Measurements from ENCODE around the gene CABP1.

CABP1 gene

GRCh38 chr12:120640861-120641833 lies 721 bp downstream of the CABP1 start:
- no peak for DNase-seq

- DNase-seq: no peak
Observed at GRCh38 chr12:120642121-120642520, 1.7 kb downstream of the CABP1 start.

GRCh38 chr12:120642826-120643225 lies 2.4 kb downstream of the CABP1 start:
- no peak for DNase-seq

GRCh38 chr12:120643574-120643973 lies 3.1 kb downstream of the CABP1 start:
- DNase-seq: no peak

- no peak for DNase-seq
Observed at GRCh38 chr12:120646044-120646443, 5.6 kb downstream of the CABP1 start.

GRCh38 chr12:120647375-120647755 lies 6.9 kb downstream of the CABP1 start:
- no peak for DNase-seq

GRCh38 chr12:120649442-120650232 lies 9.2 kb downstream of the CABP1 start:
- peak; percentile 6 for DNase-seq

GRCh38 chr12:120650233-120650690 lies 9.8 kb downstream of the CABP1 start:
- DNase-seq: no peak

- DNase-seq: no peak
Observed at GRCh38 chr12:120651821-120652220, 11.4 kb downstream of the CABP1 start.

- peak; percentile 30 for DNase-seq
Observed at GRCh38 chr12:120652656-120653435, 12.4 kb downstream of the CABP1 start.

GRCh38 chr12:120653611-120654010 lies 13.2 kb downstream of the CABP1 start:
- DNase-seq: no peak

- DNase-seq: no peak
Observed at GRCh38 chr12:120654656-120655055, 14.2 kb downstream of the CABP1 start.

- DNase-seq: no peak
Observed at GRCh38 chr12:120656008-120656407, 15.6 kb downstream of the CABP1 start.

- no peak for DNase-seq
Observed at GRCh38 chr12:120658286-120659150, 18.1 kb downstream of the CABP1 start.

- DNase-seq: no peak
Observed at GRCh38 chr12:120659151-120659525, 18.7 kb downstream of the CABP1 start.

GRCh38 chr12:120661432-120661831 lies 21.0 kb downstream of the CABP1 start:
- DNase-seq: no peak

GRCh38 chr12:120662879-120663278 lies 22.5 kb downstream of the CABP1 start:
- DNase-seq: no peak

- DNase-seq: no peak
Observed at GRCh38 chr12:120663741-120664140, 23.3 kb downstream of the CABP1 start.

GRCh38 chr12:120666571-120667390 lies 26.4 kb downstream of the CABP1 start:
- no peak for DNase-seq

- DNase-seq: no peak
Observed at GRCh38 chr12:120668091-120668867, 27.9 kb downstream of the CABP1 start.

All from midbrain (tissue), 1 donor.